GM21529 (cell line): ENCODE measurements around the gene TMEM135.

Experiments
- ATAC-seq: cut with Tn5 transposase; IDR thresholded peaks from one replicate; pipeline ENCODE4 v1.9.1; 2021; ENCODE audit not compliant: unreplicated experiment

TMEM135 gene

DNA sequence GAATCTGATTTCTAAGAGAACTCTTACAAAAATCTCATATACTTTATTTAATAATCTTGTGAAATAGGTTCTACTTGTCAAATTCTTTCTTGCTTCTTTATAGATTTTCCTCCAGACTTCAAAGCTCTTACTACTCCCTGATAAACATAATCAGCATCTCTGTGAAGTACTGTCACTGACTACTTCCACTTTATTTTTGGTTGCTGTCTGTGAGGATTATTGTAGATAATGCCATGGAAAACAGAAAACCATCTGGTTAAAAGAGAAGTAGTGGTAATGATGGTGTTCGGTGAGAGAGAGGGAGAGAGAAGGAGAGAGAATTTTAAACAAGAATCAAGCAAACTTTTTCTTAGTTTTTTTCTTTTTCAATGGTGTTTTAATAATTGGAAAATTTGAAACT lies 152.3 kb downstream of the TMEM135 start:
- ATAC-seq, result no peak

- no peak for ATAC-seq
These were observed 156.2 kb downstream of the TMEM135 start for GRCh38 chr11:87193756-87194470.

DNA sequence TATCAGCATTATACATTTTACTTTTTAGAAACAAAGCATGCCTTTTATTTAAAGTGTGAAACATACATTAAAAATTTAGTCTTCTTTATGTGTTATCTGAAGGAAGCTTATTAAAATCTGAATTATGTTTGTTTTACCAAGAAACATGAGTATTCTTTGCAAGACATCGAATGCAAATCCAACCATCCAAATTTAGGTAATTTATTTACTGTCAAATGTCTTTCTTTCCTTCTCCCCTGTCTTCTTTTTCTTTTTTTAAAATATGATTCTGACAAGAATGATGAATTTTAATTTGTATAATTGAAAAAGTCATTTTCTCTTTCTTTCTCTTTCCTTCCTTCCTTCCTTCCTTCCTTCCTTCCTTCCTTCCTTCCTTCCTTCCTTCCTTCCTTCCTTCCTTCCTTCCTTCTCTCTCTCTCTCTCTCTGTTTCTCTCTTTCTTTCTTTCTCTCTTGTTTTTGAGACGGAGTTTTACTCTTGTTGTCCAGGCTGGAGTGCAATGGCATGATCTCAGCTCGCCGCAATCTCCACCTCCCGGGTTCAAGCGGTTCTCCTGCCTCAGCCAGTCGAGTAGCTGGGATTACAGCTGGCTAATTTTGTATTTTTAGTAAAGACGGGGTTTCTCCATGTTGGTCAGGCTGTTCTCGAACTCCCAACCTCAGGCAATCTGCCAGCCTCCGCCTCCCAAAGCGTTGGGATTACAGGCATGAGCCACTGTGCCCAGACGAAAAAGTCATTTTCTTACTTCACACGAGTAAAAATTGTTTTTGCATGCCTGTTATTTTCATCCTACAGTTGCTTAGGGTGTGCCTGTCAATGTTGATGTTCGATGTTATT lies 157.5 kb downstream of the TMEM135 start:
- ATAC-seq, result no peak

DNA sequence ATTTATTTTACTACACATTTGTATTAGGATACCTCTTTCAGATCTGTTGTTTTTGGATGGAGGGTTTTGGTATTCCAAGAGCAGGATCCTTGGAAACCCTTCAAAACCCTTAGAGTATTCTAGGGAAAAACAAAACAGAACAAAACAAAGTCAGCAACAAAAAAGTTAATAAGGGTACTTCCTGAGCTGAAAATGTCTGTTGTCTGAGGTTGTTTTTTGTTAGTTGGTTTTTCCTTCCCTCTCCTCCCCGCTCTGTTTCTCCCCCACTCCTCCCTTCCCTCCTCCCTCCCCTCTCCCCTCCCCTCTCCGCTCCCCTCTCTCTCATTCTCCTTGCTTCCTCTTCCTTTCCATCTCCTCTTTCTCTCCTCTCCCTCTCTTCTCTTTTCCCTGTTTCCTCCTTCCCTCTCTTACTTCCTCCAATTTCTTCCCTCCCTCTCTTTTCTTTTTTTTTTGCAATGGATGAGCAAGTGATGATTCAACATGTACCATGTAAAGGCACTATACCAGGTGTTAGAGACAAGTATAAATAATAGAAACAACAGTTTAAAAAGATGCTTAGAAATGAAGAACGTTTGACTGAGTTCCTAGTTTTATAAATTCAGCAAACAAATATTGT lies 160.6 kb downstream of the TMEM135 start:
- no peak for ATAC-seq

DNA sequence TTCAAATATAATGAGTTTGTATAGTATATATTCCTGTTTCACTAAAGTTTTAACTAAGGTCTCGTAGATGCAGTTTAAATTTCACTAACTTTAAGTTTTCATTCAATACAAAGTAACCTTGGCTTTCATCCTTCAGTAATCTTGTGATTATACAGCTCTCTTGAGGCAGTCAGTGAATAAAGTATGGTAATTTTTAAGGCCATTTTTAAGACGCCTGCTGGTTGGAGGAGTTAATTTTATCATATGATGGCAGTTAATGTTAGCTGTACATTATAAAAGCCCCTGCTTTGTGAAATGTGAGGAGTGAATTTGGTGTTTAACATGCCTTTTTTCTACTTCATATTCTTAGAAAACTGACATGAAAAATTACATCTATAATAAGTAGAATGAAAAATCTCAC lies 163.6 kb downstream of the TMEM135 start:
- no peak for ATAC-seq

- no peak for ATAC-seq
These were observed 166.3 kb downstream of the TMEM135 start for GRCh38 chr11:87203907-87204602.

DNA sequence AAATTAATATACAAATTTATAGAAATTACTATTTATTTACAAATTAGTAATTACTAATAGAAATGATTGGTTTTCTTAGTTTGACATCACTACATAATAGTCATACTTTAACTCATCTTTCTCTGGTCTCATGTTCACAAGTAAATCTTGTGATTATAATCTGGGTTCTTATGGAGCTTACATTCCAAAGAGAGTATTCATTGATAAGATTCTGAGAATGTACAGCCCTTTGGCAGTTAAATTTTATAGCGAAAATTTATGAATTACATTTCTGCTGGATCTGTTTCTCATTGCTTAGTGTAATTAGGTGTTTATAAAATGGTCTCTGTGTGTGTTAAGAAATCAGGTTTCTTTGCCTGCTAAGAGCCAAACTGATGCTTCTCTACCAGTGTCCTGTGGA lies 175.2 kb downstream of the TMEM135 start:
- ATAC-seq, result no peak

DNA sequence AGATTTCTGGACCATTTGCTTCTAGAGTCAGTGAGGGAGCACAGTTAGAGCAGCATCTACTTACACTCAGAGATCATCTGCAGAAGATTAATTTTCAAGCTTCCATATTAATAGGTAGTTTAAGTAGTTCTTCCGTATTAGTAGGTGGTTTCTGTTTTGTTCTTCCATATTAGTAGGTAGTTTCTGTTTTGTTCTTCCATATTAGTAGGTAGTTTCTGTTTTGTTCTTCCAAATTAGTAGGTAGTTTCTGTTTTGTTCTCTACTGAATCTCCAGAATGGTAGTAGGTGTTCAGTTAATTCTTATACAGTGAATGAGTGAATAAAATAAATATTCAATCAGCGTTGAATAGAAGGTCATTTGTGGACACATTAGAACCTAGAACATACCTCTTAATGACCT lies 175.7 kb downstream of the TMEM135 start:
- ATAC-seq, result no peak

GRCh38 chr11:87215236-87215635 lies 177.5 kb downstream of the TMEM135 start:
- ATAC-seq, result no peak

- ATAC-seq, result no peak
These were observed 181.5 kb downstream of the TMEM135 start for GRCh38 chr11:87219266-87219665.

DNA sequence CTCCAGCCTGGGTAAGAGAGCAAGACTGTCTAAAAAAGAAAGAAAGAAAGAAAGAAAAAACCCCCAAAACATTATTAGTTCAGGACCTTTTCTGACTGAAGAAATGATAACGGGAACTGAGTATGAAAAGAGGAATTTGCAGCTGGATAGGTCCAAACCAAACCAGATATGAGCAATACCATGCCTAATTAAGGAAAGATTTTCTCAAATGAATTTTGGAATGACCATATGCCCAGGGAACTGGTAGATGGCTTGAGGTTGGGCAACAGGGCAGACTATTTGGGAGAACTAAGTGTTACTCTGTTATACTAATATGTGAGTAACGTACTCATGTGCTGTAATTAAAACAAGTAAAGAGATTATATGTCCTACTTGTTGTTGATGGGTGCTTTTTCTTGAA lies 186.1 kb downstream of the TMEM135 start:
- ATAC-seq, result no peak

DNA sequence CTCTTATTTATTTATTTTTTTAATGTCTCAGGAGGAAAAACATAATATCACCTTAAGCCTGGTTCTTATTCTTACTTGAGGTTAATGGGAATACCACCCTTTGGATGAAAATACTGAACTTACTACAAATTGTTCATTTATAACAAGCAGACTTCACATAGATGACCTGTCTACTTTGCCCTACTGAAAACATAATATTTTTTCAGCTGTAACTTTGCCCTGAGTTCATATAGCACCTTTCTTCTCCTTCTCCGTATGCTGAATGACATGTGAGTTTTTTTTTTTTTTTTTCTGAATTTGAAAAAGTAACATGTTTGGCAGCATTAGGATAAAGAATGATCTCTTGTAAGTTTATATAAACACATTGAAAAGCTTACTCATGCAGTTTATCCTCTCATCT lies 186.8 kb downstream of the TMEM135 start:
- ATAC-seq, result no peak

GRCh38 chr11:87228820-87229219 lies 191.1 kb downstream of the TMEM135 start:
- ATAC-seq, result no peak

GRCh38 chr11:87230995-87231394 lies 193.3 kb downstream of the TMEM135 start:
- no peak for ATAC-seq

- no peak for ATAC-seq
These were observed 194.6 kb downstream of the TMEM135 start for GRCh38 chr11:87232320-87232719.

GRCh38 chr11:87235366-87235765 lies 197.6 kb downstream of the TMEM135 start:
- no peak for ATAC-seq

DNA sequence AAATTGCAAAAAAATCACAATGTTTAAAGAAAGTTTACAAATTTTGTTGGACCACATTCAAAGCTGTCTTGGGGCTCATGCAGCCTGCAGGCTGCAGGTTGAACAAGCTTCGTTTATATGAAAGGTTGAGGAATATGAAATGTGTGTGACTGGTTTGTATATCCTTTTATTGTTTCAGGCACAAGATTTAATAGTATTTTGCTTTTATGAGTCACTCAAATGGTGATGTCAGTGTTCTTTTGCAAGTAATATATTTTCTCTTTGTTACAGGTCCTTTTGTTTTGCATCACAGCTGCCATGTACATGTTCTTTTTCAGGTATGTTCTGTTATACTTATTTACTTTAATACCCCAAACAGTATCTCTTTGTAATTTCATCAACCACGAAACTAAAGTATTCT lies 198.6 kb downstream of the TMEM135 start:
- no peak for ATAC-seq

GRCh38 chr11:87239001-87239400 lies 201.3 kb downstream of the TMEM135 start:
- no peak for ATAC-seq

DNA sequence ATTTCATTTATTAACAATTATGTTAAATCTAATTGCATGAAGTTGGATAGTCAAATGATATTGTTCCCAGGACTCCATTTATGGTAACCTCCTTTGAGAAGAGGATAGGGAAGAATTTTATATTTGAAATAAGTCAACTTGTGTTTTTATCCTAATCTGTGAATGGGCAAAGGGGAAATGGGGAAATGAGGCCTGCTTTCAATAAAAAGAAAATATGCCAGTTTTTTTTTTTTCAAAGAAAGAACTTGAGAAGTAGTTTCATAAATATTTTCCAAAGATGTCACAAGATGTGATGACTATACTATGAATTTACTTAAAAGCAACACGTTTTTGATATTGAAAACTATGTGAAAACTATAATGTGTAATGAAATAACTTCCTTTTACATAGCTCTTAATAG lies 201.8 kb downstream of the TMEM135 start:
- ATAC-seq, result no peak

DNA sequence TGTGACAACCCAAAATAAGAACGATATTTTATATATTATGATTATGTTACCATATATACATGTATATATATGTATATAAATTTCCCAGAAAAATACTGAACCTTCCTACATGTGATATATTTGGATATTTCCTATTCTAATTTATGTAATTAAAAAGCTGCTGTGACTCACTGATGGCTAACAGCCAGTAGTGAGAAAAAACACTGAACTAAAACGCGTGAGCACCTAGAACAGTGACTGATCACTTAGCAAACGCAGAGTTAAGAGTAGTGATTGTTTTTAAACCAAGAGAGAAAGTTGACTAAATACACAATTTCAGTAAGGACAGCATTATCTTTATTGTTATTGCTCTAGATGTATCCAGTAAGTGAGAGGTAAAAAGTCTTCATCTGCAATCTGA lies 213.8 kb downstream of the TMEM135 start:
- ATAC-seq, result no peak

DNA sequence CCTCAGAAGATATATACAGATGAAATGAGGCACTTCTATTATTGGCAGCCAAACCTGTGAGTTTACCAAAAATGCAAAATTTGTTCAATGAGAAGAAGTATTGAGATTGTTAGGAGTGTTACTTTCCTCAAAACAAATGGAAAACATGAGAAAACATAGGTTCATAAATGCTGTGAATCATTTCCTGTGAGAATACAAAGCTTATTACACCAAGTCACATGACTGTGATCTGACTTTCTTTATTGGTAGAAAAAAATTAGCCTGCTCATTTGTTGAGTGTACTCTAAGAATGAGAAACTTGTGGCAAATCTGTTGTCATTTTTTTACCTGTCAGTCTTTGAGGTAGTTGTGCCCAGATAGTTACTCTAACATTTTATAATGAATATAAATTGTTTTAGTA lies 215.1 kb downstream of the TMEM135 start:
- ATAC-seq, result no peak
